Measurements from ENCODE around the gene YTHDC2.

- TF ChIP-seq CTCF (IDR thresholded peaks at IDR 0.05) (no peak), POLR2A (IDR thresholded peaks at IDR 0.05) (no peak)
These were observed 18.1 kb downstream of the YTHDC2 start for GRCh38 chr5:113531481-113532159.
